GM12878 (cell line): ENCODE data around the gene USP9X. TPM values are rescaled to one million over a fixed set of nuclear protein-coding genes. Genes with fewer than 3 reads are reported as not detected.

Experiments
- ATAC-seq: fragments of 200-7000 bp; cut with Tn5 transposase; 3 replicates; pipeline ENCODE4 v1.9.1; 2020; ENCODE audit warnings: mild to moderate bottlenecking, moderate library complexity
- BruUV-seq: library from RNA; stranded (reverse); fragments of 400-500 nt; replicated peaks from 2 replicates; lab custom pipeline; 2021; lab: Mats Ljungman, UMichigan
- CTCF ChIA-PET: fragments of 300-600 bp; sonication (Branson Sonifier 250); formaldehyde crosslinking; extraction: SDS; loops from one replicate; lab custom pipeline; 2021; ENCODE audit warnings: inconsistent platforms; lab: Yijun Ruan, JAX
- POLR2A ChIA-PET: fragments of 350-600 bp; formaldehyde crosslinking; extraction: SDS; loops from one replicate; lab custom pipeline; 2021; ENCODE audit warnings: inconsistent platforms; lab: Charles Lee
- RAD21 ChIA-PET: fragments of 300-600 bp; sonication (Branson Sonifier 250); formaldehyde crosslinking; loops from one replicate; lab custom pipeline; 2023; ENCODE audit warnings: antibody characterized with exemption; ENCODE audit not compliant: unreplicated experiment; lab: Charles Lee
- SMC1A ChIA-PET: fragments of 300-600 bp; sonication (Branson Sonifier 250); formaldehyde crosslinking; loops from one replicate; lab custom pipeline; 2023; ENCODE audit not compliant: unreplicated experiment, uncharacterized antibody; lab: Charles Lee
- DNase-seq: peaks from one replicate; pipeline ENCODE4 v3.0.0-alpha.2; 2011; ENCODE audit warnings: low read depth, low spot score
- FAIRE-seq: peaks from 3 replicates; lab custom pipeline; 2011; peaks lifted over from hg19 to GRCh38; lab: Jason Lieb, UNC
- H2AFZ ChIP-seq: 2 replicates; pipeline ENCODE4 v1.6.0; 2011; ENCODE audit warnings: low read depth, low read length, control low read depth; ENCODE audit not compliant: control insufficient read depth
- H3K27ac ChIP-seq: 2 replicates; pipeline ENCODE4 v1.5.1; 2011; ENCODE audit warnings: control low read depth; ENCODE audit not compliant: control insufficient read depth, insufficient read depth
- H3K27me3 ChIP-seq, 2 experiments: replicated peaks in 1 of 2; 2 replicates each; pipeline versions ENCODE4 v1.6.0 to v1.6.1; 2011; ENCODE audit warnings: low read length in 1 of 2; ENCODE audit not compliant: control insufficient read depth in 2 of 2, insufficient read depth in 2 of 2
- H3K36me3 ChIP-seq, 2 experiments: 2 replicates each; pipeline ENCODE4 v1.5.1; 2011; ENCODE audit warnings: low read length in 1 of 2; ENCODE audit not compliant: control insufficient read depth in 2 of 2, insufficient read depth in 2 of 2
- H3K4me1 ChIP-seq: 2 replicates; pipeline ENCODE4 v1.6.1; 2011; ENCODE audit warnings: mild to moderate bottlenecking, low read length, moderate library complexity, mixed read lengths; ENCODE audit not compliant: control insufficient read depth, insufficient read depth
- H3K4me2 ChIP-seq: 2 replicates; pipeline ENCODE4 v1.6.0; 2011; ENCODE audit warnings: control low read depth; ENCODE audit not compliant: control insufficient read depth, insufficient read depth
- H3K4me3 ChIP-seq: fragments of 200-600 bp; sonication (generic); 2 replicates; pipeline ENCODE4 v1.5.1; 2016
- H3K79me2 ChIP-seq: 2 replicates; pipeline ENCODE4 v1.6.0; 2011; ENCODE audit warnings: low read length; ENCODE audit not compliant: control insufficient read depth, insufficient read depth
- H3K9ac ChIP-seq: 2 replicates; pipeline ENCODE4 v1.8.0; 2011; ENCODE audit warnings: low read length, control low read depth, mixed read lengths; ENCODE audit not compliant: control insufficient read depth, insufficient read depth
- H3K9me3 ChIP-seq: replicated peaks from 3 replicates; pipeline ENCODE4 v1.5.1; 2011; ENCODE audit warnings: mild to moderate bottlenecking, low read length; ENCODE audit not compliant: control insufficient read depth, insufficient read depth
- H4K20me1 ChIP-seq: 2 replicates; pipeline ENCODE4 v1.6.0; 2011; ENCODE audit not compliant: control insufficient read depth, insufficient read depth
- CBFB ChIP-seq: IDR thresholded peaks from 2 replicates; pipeline ENCODE4 v1.6.1; 2016; ENCODE audit warnings: antibody characterized with exemption, low read depth
- CREB1 ChIP-seq: IDR thresholded peaks from 2 replicates; pipeline ENCODE4 v1.6.1; 2012; ENCODE audit warnings: low read depth, mild to moderate bottlenecking, inconsistent platforms
- STAT1 ChIP-seq: fragments of 450-650 bp; conservative IDR thresholded peaks from 2 replicates; pipeline ENCODE4 v1.6.1; 2014; ENCODE audit warnings: antibody characterized with exemption, mild to moderate bottlenecking
- WGBS: methylation state at CpG from one replicate; pipeline ENCODE4 v1.1.6; 2016; ENCODE audit warnings: low lambda C conversion rate; ENCODE audit not compliant: insufficient replicate concordance, insufficient coverage; ENCODE audit errors: missing lambda C conversion rate; 5-methylcytosine and 5-hydroxymethylcytosine counted together
- in situ Hi-C: fragments of 300-500 bp; cut with MboI; formaldehyde crosslinking; loops from 9 replicates; pipeline ENCODE4 v1.14.3; 2018; ENCODE audit warnings: mixed read lengths
- intact Hi-C: fragments of 100-400 bp; cut with micrococcal nuclease; formaldehyde crosslinking; loops from one replicate; pipeline ENCODE4 v1.14.2; 2022; ENCODE audit not compliant: unreplicated experiment
- polyA plus RNA-seq, 11 experiments: library from polyadenylated mRNA; depleted of rRNA in 4 of 11; unstranded in 6 of 11; stranded (reverse) in 5 of 11; fragments of >200 nt; fragmentation: Nextera tagmentation in 4 of 11; fragmentation: Illumina TruSeq in 1 of 11; extraction: Ambion mirVana in 4 of 11; extraction: Trizol in 1 of 11; gene quantifications; 1 replicate in 1 of 11; 2 replicates in 10 of 11; pipeline versions ENCODE4 v1.2.1 to v1.2.3, GENCODE V29; 2011 to 2016; ENCODE audit warnings: inconsistent platforms in 2 of 11, missing spikeins in 2 of 11, low read depth in 1 of 11
- total RNA-seq, 4 experiments: library from RNA; depleted of rRNA in 3 of 4; stranded (reverse); fragments of >200 nt in 3 of 4; fragmentation: Illumina TruSeq in 1 of 4; extraction: Trizol in 1 of 4; gene quantifications; 2 replicates each; pipeline versions ENCODE4 v1.2.1 to v1.2.3, GENCODE V29; 2013 to 2021
- TF ChIP-seq, protein P1 (sequence below): fragments of 450-650 bp; IDR thresholded peaks from 2 replicates; pipeline ENCODE4 v1.6.1; 2017; ENCODE audit warnings: borderline replicate concordance
- TF ChIP-seq, protein P2 (sequence below): fragments of 450-650 bp; IDR thresholded peaks from 2 replicates; pipeline ENCODE4 v1.6.1; 2016; ENCODE audit warnings: mild to moderate bottlenecking
- TF ChIP-seq, protein P3 (sequence below): IDR thresholded peaks from 2 replicates; pipeline ENCODE4 v1.6.1; 2012; ENCODE audit warnings: low read length, inconsistent platforms

USP9X gene
- total and polyA plus RNA-seq, 10 of the 15 experiments (the other 5 are each of a cell fraction or from before 2014, with no cell fraction given): 9.3 to 61.6 (median 31.7) TPM

DNA sequence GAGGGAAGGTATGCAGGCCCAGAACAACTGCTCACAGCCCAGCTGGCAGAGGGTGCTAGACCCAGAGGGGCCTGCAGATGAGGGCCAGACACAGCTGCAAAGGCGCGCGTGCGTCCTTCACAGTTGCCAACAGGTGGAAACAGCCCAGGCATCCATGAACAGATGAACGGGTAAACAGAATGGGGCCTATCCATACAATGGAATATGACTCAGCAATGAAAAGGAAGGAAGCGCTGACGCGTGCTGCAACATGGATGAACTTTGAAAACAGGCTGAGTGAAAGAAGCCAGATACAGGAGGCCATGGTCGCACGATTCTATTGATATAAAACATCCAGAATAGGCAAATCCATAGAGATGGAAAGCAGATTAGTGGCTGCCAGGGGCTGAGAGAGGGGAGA lies 165.6 kb downstream of the USP9X start:
- Histone ChIP-seq H3K27ac (no peak overlapping the region), H3K4me3 (no peak overlapping the region), H3K9me3 (no peaks in the 10 kb centered on the region), H3K79me2 (no peaks in the 10 kb centered on the region), H3K4me2 (no peak overlapping the region), H2AFZ (no peak overlapping the region), H4K20me1 (no peaks in the 10 kb centered on the region), H3K9ac (no peak overlapping the region), H3K4me1 (no peaks in the 10 kb centered on the region), H3K36me3 (no peaks in the 10 kb centered on the region), H3K27me3 (no peaks in the 10 kb centered on the region)
- intact Hi-C loops (loop anchor here (5.0 to 10.0 kb wide), 2 partner anchors 114 to 606 kb away; partner anchors contain the start of gene CXorf38), in situ Hi-C loops (loop anchor here (5.0 kb wide), 1 partner anchor 69 kb away; no protein-coding TSS in a partner anchor)
- no peak for TF ChIP-seq CBFB
- no peak for TF ChIP-seq STAT1
- TF ChIP-seq CREB1: no peak
- TF ChIP-seq, protein P1, sequence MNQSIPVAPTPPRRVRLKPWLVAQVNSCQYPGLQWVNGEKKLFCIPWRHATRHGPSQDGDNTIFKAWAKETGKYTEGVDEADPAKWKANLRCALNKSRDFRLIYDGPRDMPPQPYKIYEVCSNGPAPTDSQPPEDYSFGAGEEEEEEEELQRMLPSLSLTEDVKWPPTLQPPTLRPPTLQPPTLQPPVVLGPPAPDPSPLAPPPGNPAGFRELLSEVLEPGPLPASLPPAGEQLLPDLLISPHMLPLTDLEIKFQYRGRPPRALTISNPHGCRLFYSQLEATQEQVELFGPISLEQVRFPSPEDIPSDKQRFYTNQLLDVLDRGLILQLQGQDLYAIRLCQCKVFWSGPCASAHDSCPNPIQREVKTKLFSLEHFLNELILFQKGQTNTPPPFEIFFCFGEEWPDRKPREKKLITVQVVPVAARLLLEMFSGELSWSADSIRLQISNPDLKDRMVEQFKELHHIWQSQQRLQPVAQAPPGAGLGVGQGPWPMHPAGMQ: no peak
- RAD21 ChIA-PET: interaction anchor here (4.2 kb wide), 1 partner anchor 70 kb away, joined by 116 read pairs; no protein-coding TSS in a partner anchor
- SMC1A ChIA-PET: interaction anchor here (11.0 kb wide), 1 partner anchor 70 kb away, joined by 163 read pairs; no protein-coding TSS in a partner anchor
- no TSS peak for BruUV-seq
- ATAC-seq (no peak), DNase-seq (no peak), FAIRE-seq (no peak)
- CTCF ChIA-PET: interaction anchor here (6.7 kb wide), 1 partner anchor 70 kb away, joined by 227 read pairs; no protein-coding TSS in a partner anchor
- 97% methylated on average over 10 of the region's 10 CpGs for WGBS
- POLR2A ChIA-PET: no interaction called here

DNA sequence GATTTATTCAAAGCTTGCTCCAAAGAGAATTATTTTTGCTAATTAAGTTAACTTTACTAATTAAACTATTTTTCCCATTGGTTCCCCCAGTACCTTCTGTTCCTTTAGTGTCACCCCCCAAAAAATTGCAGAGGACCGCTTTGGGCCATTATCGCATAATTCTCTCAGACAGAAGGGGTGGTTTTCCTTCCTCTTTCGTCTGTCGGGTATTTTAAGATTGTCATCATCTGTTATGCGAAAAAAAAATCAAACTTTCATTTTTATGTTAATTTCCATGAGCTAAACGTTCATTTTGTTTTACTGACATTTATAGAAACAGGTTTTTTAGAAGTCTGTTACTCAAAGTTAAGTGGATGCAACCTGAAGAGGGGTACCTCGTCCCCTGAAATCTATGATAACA lies 172.6 kb downstream of the USP9X start:
- Histone ChIP-seq H3K4me2 (peak overlapping the region; percentile 30; the same call in 1 of the 2 replicates), H3K27ac (no peak overlapping the region), H3K79me2 (no peaks in the 10 kb centered on the region), H3K36me3 (no peaks in the 10 kb centered on the region), H3K4me3 (no peak overlapping the region), H3K27me3 (no peaks in the 10 kb centered on the region), H3K4me1 (peaks cover 6% of the 10 kb centered on the region; the same call in 1 of the 2 replicates), H3K9ac (no peak overlapping the region), H3K9me3 (peaks cover 2% of the 10 kb centered on the region; the same call in 2 of the 3 replicates), H2AFZ (no peak overlapping the region; the same call in 1 of the 2 replicates), H4K20me1 (no peaks in the 10 kb centered on the region)
- no peak for ATAC-seq
- POLR2A ChIA-PET: interaction anchor here (0.9 to 1.6 kb wide), 2 partner anchors 23 to 76 kb away, joined by 3 read pairs; no protein-coding TSS in a partner anchor
- in situ Hi-C loops (no loop called here), intact Hi-C loops (loop anchor here (10.0 kb wide), 1 partner anchor 613 kb away; the partner anchor contains the start of gene CXorf38)
- CTCF ChIA-PET: interaction anchor here (3.1 kb wide), 1 partner anchor 77 kb away, joined by 30 read pairs; no protein-coding TSS in a partner anchor
- DNase-seq: no peak
- RAD21 ChIA-PET: interaction anchor here (1.6 kb wide), 1 partner anchor 77 kb away, joined by 9 read pairs; no protein-coding TSS in a partner anchor
- WGBS: 5% methylated on average over 7 of the region's 7 CpGs
- TF ChIP-seq, protein P2, sequence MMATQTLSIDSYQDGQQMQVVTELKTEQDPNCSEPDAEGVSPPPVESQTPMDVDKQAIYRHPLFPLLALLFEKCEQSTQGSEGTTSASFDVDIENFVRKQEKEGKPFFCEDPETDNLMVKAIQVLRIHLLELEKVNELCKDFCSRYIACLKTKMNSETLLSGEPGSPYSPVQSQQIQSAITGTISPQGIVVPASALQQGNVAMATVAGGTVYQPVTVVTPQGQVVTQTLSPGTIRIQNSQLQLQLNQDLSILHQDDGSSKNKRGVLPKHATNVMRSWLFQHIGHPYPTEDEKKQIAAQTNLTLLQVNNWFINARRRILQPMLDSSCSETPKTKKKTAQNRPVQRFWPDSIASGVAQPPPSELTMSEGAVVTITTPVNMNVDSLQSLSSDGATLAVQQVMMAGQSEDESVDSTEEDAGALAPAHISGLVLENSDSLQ: no peak
- TF ChIP-seq, protein P3, sequence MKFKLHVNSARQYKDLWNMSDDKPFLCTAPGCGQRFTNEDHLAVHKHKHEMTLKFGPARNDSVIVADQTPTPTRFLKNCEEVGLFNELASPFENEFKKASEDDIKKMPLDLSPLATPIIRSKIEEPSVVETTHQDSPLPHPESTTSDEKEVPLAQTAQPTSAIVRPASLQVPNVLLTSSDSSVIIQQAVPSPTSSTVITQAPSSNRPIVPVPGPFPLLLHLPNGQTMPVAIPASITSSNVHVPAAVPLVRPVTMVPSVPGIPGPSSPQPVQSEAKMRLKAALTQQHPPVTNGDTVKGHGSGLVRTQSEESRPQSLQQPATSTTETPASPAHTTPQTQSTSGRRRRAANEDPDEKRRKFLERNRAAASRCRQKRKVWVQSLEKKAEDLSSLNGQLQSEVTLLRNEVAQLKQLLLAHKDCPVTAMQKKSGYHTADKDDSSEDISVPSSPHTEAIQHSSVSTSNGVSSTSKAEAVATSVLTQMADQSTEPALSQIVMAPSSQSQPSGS: 0 out of 2 replicates have a peak, but pooled peaks have one; percentile 13
- FAIRE-seq: no peak
- SMC1A ChIA-PET: interaction anchor here (0.5 to 11.0 kb wide), 4 partner anchors 77 to 555 kb away, joined by 3 to 163 read pairs (median 4); no protein-coding TSS in a partner anchor
- BruUV-seq: no TSS peak
